NCI-H2227 (cell line): ENCODE measurements around the gene SLC9A3.
A peak's percentile ranks its signal among the peaks of the same experiment; 100 is the strongest.

Experiments
- DNase-seq: peaks from one replicate; lab custom pipeline; 2025; ENCODE audit not compliant: unreplicated experiment; lab: John Stamatoyannopoulos, UW

Gene SLC9A3

GRCh38 chr5:446066-446882, 78.0 kb downstream of the SLC9A3 start:
- no peak for DNase-seq

GRCh38 chr5:445591-445990, 78.7 kb downstream of the SLC9A3 start:
- DNase-seq, result no peak

- DNase-seq, result no peak
Observed at GRCh38 chr5:444226-444625, 80.0 kb downstream of the SLC9A3 start.

- peak; percentile 60 for DNase-seq
Observed at GRCh38 chr5:443239-444151, 80.8 kb downstream of the SLC9A3 start.

GRCh38 chr5:442335-443238, 81.7 kb downstream of the SLC9A3 start, which contains the start of gene EXOC3:
Gene EXOC3, plus strand, starts transcription at chr5:443176. Its CDS starts 3,030 bp downstream, at chr5:446206.
- peak; percentile 92 for DNase-seq

GRCh38 chr5:441996-442334, 82.3 kb downstream of the SLC9A3 start:
- DNase-seq, result no peak

- no peak for DNase-seq
Observed at GRCh38 chr5:440401-441201, 83.6 kb downstream of the SLC9A3 start.

GRCh38 chr5:439636-440035, 84.6 kb downstream of the SLC9A3 start:
- DNase-seq, result no peak

GRCh38 chr5:439181-439580, 85.1 kb downstream of the SLC9A3 start:
- DNase-seq, result no peak

GRCh38 chr5:438481-438981, 85.7 kb downstream of the SLC9A3 start:
- DNase-seq, result no peak

GRCh38 chr5:437281-437771, 86.9 kb downstream of the SLC9A3 start:
- no peak for DNase-seq

GRCh38 chr5:436641-436975, 87.6 kb downstream of the SLC9A3 start:
- no peak for DNase-seq

- no peak for DNase-seq
Observed at GRCh38 chr5:435961-436640, 88.1 kb downstream of the SLC9A3 start.

GRCh38 chr5:435156-435790, 89.0 kb downstream of the SLC9A3 start:
- no peak for DNase-seq

GRCh38 chr5:434443-435146, 89.7 kb downstream of the SLC9A3 start:
- DNase-seq, result no peak

- DNase-seq, result no peak
Observed at GRCh38 chr5:433836-434235, 90.4 kb downstream of the SLC9A3 start.

GRCh38 chr5:432928-433791, 91.1 kb downstream of the SLC9A3 start:
- no peak for DNase-seq
